Neutrophil (primary cell): ENCODE measurements around the gene GJC2.

ENCODE experiments used
- H3K27ac ChIP-seq: fragments of 200-600 bp; sonication (generic); 2 replicates; pipeline ENCODE4 v1.5.1; 2016; ENCODE audit warnings: mild to moderate bottlenecking, moderate library complexity
- H3K27me3 ChIP-seq: fragments of 200-600 bp; sonication (generic); 2 replicates; pipeline ENCODE4 v1.6.0; 2016; ENCODE audit warnings: mild to moderate bottlenecking
- H3K36me3 ChIP-seq: fragments of 200-600 bp; sonication (generic); 2 replicates; pipeline ENCODE4 v1.5.1; 2017
- H3K4me1 ChIP-seq, 2 experiments: fragments of 200-600 bp in 1 of 2; sonication (generic) in 1 of 2; 1 replicate in 1 of 2; 2 replicates in 1 of 2; pipeline versions ENCODE4 v1.5.1 to v1.6.1; 2013 to 2016; ENCODE audit warnings: low read depth in 1 of 2, low read length in 1 of 2, mild to moderate bottlenecking in 1 of 2, moderate library complexity in 1 of 2; ENCODE audit not compliant: control insufficient read depth in 1 of 2, insufficient read depth in 1 of 2
- H3K4me3 ChIP-seq, 2 experiments: fragments of 200-600 bp in 1 of 2; sonication (generic) in 1 of 2; 1 replicate in 1 of 2; 2 replicates in 1 of 2; pipeline ENCODE4 v1.5.1; 2013 to 2016; ENCODE audit warnings: low read depth in 1 of 2, low read length in 1 of 2, mild to moderate bottlenecking in 1 of 2, moderate library complexity in 1 of 2
- H3K9me3 ChIP-seq: fragments of 200-600 bp; sonication (generic); 2 replicates; pipeline ENCODE4 v1.5.1; 2016
- CTCF ChIP-seq: fragments of 200-600 bp; sonication (generic); IDR thresholded peaks from 2 replicates; pipeline ENCODE4 v1.5.1; 2016; ENCODE audit warnings: antibody characterized with exemption

Gene GJC2

DNA sequence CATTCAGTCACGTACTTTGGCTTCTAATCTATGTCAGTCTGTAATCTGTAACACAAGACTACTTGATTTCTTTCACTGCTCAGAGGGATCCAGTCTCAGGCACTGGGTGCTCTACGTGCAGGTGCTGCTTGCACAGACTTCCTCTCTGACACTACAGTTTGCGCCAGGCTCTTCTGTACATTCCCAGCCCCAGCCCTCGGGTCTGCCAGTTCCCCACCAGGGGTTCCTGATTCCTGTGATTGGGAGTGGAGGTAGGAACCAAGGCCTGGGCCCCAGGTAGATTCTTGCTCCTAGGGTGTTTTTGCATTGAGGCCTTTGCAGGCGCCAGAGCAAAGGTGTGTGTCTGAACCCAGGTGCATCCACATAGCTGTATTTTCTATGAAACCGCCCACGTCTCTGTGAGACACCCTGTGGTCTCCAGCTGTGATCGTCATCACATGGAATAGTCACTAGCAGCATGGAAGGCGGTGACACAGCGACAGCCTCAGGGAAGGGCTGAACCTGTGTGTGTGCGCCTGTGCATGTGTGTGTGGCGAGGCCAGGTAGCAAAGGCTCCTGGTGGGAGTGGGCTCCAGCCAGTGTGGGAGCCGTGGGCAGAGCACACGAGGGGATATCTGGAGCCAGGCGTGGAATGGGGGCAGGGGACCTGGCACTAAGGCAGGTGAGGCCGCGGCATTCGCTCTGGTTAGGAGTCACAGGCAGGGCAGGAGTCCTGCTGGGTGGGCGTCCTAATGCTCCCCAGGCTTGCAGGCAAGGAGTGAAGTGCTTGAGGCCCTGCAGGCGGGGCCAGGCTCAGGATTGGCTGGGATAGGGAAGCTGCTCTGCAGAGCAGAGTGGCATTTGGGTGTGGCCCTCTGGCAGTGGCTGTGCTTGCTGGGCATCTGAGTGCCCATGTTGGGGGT is 5.2 kb downstream of the GJC2 start:
- Histone ChIP-seq H3K4me1 (no peaks in the 10 kb centered on the region), H3K27me3 (peaks cover 15% of the 10 kb centered on the region), H3K9me3 (no peaks in the 10 kb centered on the region), H3K4me3 (no peak overlapping the region), H3K36me3 (peaks cover 3% of the 10 kb centered on the region), H3K27ac (no peak overlapping the region)
- no peak for TF ChIP-seq CTCF

DNA sequence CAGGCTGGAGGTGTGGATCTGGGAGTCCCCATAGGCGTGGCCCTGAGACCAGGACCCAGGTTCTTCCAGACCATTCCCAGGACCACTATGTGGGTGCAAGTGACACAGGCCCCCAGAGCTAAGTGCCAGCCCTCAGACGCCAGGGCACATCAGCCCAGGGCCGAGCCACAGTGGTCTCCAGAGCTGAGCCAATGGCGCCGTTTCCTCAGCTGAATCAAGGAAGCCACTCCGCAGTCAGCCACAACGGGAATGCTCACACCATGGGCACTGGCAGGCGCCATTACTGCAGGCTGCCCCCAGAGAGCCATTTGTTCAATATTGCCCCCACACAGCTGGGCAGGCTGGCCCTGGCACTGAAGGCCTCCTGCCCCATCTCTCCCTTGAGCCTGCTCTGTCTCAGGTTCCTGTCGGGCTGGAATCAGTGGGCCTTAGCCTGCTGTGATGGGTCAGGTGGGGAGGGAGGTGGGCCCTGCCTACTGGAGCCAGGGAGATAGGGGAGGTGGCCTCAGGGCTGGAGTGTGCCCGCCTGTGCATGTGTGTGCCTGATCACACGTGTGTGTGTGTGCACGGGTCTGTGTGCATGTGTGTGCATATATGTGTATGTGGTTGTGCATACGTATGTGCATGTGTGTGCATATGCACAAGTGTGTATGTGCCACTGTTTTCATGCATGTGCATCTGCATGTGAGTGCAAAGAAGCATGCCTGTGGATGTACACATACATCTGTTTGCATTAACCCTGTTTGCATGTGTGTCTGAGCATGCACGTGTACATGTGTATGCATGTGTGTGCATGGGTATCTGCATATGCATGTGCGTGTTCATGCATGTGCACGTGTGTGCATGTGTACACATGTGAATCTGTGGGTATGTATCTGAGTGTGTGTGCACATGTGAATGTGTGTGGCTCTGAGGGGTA is 6.1 kb downstream of the GJC2 start:
- TF ChIP-seq CTCF, result no peak
- Histone ChIP-seq H3K27me3 (peaks cover 20% of the 10 kb centered on the region), H3K4me3 (no peak overlapping the region), H3K4me1 (no peaks in the 10 kb centered on the region), H3K9me3 (no peaks in the 10 kb centered on the region), H3K36me3 (no peaks in the 10 kb centered on the region), H3K27ac (no peak overlapping the region)

GRCh38 chr1:228156515-228156881 is 6.8 kb downstream of the GJC2 start:
- Histone ChIP-seq H3K27me3 (peaks cover 26% of the 10 kb centered on the region), H3K9me3 (no peaks in the 10 kb centered on the region), H3K4me3 (no peak overlapping the region), H3K4me1 (no peaks in the 10 kb centered on the region), H3K27ac (no peak overlapping the region), H3K36me3 (no peaks in the 10 kb centered on the region)
- no peak for TF ChIP-seq CTCF

GRCh38 chr1:228156941-228157728 is 7.4 kb downstream of the GJC2 start:
- no peaks in the 10 kb centered on the region for H3K9me3 ChIP-seq
- TF ChIP-seq CTCF, result no peak
- H3K36me3 ChIP-seq, result no peaks in the 10 kb centered on the region
- no peaks in the 10 kb centered on the region for H3K4me1 ChIP-seq
- H3K27ac ChIP-seq, result no peak overlapping the region
- H3K27me3 ChIP-seq, result peaks cover 33% of the 10 kb centered on the region
- H3K4me3 ChIP-seq, result no peak overlapping the region

GRCh38 chr1:228157729-228158126 is 8.0 kb downstream of the GJC2 start:
- H3K4me3 ChIP-seq, result no peak overlapping the region
- no peaks in the 10 kb centered on the region for H3K36me3 ChIP-seq
- H3K27me3 ChIP-seq, result peaks cover 39% of the 10 kb centered on the region
- H3K27ac ChIP-seq, result no peak overlapping the region
- no peaks in the 10 kb centered on the region for H3K9me3 ChIP-seq
- no peaks in the 10 kb centered on the region for H3K4me1 ChIP-seq
- TF ChIP-seq CTCF, result no peak
